Fibroblast of skin of back (primary cell): ENCODE results near the gene ZNF512B.
"Not testable (repeated sequence)": the region's sequence is repeated elsewhere in the genome, so short reads cannot be mapped to it uniquely, and the experiment has no call there.

ENCODE experiments used
- DNase-seq: peaks from one replicate; pipeline ENCODE4 v3.0.0-alpha.2; 2013

Gene ZNF512B

DNA sequence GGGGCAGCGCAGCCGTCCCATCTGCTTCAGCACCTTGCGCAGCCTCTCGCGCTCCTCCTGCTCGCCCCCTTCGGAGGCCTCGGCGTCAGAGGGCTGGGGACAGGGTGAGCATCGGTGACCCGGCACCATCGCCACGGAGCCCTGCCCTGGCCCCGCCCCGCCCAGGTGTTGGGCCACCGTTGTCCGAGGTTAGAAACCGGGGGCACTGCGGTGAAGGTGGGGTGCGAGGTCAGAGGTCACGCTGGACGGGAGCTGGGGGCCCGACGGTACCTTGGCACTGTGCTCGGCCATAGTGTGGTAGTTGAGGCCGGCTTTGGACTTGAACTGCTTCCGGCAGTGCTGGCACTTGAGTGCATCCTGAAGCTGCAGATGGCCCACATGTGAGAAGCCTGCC, 6.4 kb downstream of the ZNF512B start:
- DNase-seq, result no peak

DNA sequence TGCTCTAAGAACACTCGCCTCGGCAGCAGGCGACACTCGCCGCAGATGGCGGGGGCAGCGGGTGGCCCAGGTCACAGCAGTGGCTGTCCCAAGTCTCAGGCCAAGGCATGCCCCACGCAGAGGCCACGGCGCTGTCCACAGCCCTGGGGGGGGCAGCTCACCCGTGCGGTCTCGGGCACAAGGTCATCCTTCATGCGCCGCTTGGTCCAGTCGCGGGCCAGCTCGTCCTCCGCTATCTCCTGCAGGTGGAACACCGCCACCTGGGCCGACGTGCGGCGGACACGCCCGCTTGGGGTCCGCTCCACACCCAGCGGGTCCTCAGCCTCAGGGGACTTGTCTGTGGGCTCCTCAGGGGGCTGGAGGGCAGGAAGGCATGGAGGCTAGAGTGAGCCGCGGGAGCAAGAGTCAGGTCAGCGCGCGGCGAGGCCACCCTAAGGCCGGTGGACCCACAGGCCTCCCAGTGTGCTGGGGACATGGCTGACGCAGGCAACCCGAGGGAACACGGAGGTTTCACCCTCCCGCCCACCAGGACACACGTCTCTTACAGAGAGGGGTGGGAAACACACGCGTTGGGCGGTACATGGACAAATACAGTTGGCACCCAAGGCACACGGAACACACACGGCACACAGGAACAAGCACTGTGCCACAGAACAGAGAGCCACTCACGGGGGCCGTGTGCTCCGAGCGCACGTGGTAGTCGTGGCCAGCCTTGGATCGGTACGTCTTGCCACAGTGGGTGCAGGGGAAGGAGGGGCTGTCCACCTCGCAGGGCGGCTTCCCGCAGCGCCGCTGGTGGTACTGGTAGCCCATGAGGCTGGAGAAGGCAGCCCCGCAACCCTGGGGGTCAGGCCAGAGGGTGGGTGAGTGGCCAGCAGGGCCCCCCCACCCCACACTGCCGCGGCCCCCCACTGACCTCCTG, 7.0 kb downstream of the ZNF512B start:
- DNase-seq, result no peak

DNA sequence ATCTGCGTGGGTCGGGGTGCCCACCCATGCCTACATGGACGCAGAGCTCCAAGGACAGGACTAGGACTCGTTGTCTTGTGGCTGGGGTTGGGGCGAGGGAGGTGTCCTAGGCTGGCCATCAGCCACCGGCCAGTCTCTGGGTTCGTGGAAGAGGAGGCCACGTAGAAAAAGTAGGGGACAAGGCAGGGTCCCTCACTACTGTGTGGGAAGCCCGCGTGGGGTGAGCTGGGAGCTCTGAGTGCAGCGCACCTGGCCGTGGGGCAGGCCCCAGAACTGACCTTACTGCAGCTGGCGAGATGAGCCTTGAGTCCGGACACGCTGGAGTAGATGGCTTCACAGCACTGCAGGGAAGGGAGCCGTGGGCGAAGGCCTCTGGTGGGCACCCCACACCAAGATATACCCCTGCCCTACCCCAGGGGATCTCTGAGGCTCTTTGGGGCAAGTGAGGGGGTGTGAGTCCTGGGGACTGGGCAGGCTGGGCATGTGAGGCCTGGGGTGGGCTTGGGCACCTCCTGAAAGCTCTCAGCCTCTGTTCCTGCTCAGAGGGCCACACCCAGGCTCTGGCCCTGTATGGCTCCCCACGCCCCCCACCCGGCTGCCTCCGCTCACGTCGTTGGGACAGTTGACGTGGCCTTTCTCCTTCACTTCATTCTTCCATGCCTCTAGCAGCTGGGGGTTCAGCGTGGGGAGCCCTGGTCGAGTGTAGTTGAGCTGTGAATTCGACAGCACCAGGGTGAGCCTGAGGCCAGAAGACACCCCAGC, 7.9 kb downstream of the ZNF512B start:
- DNase-seq, result no peak

DNA sequence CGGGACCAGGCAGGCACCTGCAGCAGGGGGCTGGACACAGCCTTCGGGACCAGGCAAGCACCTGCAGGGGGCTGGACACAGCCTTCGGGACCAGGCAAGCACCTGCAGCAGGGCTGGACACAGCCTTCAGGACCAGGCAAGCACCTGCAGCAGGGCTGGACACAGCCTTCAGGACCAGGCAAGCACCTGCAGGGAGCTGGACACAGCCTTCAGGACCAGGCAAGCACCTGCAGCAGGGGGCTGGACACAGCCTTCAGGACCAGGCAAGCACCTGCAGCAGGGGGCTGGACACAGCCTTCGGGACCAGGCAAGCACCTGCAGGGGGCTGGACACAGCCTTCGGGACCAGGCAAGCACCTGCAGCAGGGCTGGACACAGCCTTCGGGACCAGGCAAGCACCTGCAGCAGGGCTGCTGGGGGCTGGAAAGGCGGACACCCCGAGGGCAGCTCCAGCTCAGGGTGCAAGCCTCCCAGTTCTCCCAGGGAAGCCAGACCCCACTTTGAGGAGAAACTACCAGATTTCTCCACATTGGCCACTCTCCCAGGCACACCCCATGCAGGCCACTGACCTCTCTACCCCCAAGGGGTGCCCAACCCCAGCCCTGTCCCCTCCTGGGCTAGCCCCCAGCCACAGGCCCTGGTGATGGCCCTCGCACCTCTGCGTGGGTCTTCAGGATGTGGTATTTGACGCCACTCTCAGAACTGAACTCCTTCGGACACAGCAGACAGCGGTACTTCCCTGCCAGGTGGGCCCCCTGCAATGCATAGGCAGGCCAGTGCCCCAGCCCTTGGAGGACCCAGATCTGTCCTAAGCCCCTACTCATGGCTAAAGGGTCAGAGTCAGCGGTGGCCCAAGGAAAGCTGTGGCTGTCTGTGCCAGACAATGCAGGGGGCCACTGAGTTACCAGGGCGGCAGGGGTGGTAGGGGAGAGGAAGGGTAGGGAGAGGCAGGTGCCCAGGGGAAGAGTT, 8.8 kb downstream of the ZNF512B start:
- not testable (repeated sequence) for DNase-seq

DNA sequence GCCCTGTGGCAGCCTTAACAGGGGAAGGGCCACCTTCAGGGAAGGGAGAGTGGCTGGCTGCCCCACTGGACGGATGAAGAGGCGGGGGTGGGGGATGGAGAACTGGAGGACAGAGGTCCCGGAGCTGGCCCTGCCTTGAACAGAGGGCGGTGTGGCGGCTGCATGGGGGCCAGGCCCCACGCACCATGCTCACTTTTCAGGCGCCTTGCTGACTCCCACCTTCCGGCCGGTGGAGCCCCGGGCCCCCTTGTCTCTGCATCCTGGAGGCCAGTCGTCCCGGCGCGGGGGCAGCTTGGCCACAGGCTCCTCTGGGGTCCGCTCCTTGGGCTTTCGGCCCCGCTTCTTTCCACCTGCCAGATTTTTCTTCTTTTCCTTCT, 10.0 kb downstream of the ZNF512B start:
- no peak for DNase-seq

DNA sequence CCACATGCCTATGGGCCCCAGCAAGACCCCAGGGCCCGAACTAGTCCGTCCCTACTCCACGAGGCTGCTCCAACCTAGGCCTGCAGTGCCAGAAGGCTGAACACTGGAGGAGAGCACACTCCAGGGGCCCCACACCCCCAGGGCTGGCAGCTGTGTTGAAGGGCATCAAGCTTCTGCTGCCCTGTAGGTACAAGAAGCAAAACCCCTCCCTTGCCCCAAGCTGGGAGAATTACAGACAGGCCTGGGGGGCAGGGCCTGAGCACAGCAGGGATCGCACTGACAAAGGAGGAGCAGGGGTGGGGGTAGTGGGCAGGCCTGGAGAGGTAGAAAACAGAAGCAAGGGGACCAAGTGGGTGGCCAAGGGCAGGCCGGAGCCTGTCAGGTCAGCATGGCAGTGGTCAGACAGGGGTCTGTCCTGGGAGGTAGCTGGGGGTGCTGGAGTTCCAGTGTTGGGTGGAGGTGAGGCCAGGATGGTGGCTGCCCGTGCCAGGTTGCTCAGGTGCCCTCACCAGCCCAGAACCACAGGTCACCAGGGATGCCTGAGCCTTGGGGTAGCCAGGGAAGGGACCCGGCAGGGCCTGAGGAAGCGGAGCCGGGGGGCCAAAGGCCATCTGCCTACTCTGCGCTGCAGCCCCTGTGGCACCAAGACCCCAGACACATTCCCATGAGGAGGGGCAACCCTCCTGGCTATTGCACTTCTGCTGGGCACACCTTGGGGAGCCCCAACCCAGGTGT, 10.6 kb downstream of the ZNF512B start:
- no peak for DNase-seq

DNA sequence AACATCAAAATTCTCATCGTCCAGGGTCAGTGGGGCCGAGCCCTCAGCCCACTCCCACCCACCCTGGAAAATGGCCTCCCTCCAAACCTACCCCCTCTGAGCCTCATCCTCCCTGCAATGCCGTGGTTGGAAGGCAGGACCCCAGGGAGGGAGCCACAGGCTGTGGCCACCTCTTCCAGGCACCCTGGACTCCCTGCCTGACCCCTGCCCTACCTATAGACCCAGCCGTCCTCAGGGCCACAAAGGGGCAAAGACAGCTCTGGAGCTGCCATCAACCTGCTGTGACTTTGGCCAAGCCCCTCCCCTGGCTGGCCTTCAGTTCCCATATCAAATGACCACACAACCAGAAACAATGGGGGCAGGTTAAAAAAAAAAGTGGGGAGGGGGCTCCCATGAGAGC, 11.3 kb downstream of the ZNF512B start:
- no peak for DNase-seq

DNA sequence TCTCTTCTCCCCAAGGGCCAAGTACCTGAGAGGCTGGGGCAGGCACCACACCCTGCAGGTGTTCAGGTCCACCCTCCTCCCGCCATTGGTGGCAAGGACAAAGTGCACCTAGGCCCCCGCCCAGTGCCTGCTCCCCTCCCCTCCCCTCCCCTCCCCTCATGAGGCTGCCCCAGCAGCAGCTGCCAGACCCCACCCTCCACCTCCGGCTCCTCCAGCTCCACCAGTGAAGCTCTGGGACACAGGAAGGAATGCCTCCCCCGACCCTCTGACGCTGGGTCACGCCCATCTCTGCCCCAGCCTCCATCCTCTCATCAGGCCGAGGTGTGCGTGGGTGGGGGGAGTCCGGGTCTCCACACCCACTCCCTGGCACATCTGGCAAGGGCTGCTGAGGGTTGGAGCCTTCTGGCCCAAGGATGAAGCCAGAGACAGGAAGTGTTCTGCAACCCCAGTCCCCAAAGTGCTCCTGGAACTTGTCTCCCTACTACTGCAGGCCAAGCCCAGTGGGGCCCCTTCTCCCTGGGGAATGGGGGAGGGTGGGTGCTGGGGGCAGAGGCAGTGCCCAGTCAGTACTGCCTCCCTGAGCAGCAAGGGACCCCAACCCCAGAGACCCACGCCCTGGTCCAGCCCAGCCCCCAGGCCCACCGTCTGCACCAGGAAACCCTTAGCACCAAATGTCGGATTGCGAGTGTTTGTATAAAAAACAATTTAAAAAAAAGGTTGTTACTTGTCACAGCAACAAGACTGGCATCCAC, 11.9 kb downstream of the ZNF512B start:
- no peak for DNase-seq

DNA sequence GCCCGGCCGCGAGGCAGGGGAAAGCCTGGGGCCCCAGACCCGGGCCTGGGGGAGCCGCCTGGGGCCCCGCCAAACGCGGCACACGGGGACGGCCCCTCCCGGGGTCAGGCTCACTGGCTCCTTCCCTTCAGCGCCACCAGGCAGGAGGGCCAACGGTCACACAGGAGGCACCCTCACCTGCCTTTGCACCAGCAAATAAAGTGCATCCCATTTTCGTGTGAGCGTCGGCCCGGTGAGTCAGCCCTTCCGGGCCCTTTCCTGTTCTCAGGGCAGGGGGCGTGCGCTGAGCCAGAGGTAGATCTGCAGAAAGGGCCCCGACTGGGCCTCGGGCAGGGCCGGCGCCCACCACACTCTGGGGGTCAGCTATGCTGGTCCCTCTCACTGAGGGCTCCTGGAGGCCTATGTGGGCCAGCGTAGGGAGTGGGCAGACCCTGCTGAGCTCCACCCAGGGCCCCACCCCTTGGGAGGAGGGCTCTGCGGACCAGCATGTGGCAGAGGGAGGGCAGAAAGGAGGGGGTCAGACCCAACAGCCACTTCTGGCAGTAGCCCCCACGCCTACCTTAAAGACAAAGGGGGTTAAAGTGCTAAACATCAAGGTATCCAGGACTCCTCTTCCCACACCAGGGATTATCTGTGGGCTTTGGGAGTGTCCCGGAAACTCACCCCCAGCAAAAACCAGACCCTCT, 12.6 kb downstream of the ZNF512B start:
- DNase-seq, result peak; percentile 63

DNA sequence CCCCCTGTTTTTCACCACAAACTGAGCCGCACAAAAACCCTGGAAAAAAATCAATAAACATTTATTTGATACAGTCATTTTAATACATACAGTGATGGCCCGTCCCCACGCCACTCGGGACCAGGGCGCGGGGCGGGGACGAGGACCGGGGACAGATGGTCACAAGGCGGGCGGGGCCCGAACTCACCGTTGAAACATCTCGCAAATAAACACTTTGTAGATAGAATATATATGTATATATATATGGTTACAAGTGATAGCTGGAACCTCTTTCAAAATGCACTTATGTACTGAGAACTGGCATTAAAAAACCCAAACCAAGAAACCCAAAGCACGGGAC, 13.1 kb downstream of the ZNF512B start:
- no peak for DNase-seq

DNA sequence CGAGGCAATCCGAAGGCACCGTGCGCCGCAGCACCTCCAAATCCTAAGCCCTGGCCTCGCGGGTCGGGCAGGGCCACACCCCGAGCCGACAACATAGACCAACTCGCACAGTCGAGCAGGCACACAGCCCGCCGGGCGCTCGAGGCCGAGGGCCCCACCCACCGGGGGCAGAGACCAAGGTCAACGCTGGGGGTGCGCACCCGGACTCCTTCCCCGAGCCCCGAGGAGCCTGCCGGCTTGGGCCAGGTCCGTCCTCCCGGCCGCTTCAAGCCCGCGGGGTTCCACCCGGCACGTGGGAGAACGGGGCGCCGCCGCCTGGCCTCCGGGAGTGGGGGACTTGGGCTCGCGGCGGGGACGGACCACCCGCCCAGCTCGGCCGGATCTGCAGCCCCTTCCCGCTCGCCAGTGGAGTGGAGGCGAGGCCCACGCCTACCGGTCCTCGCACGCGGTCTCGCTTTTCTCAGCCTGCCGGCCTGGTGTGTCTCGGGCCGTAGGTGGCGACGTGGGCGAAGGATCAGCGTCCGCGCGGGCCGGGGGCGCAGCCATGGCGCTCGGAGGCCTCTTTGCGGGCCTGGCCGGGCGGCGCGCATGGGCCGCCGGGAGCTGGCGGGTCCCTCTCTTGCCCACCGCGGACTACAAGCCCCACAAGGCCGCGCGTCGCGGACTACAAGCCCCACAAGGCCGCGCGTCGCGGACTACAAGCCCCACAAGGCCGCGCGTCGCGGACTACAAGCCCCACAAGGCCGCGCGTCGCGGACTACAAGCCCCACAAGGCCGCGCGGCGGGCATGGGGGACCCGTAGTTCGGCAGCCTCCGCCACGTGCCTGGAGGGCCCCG, 13.7 kb downstream of the ZNF512B start, which contains the start of gene UCKL1:
TSS of gene UCKL1 (minus strand) at position 590 of the 837 bp plus-strand sequence. CDS start at position 546, 44 bp downstream.
- DNase-seq, result peak; percentile 87

DNA sequence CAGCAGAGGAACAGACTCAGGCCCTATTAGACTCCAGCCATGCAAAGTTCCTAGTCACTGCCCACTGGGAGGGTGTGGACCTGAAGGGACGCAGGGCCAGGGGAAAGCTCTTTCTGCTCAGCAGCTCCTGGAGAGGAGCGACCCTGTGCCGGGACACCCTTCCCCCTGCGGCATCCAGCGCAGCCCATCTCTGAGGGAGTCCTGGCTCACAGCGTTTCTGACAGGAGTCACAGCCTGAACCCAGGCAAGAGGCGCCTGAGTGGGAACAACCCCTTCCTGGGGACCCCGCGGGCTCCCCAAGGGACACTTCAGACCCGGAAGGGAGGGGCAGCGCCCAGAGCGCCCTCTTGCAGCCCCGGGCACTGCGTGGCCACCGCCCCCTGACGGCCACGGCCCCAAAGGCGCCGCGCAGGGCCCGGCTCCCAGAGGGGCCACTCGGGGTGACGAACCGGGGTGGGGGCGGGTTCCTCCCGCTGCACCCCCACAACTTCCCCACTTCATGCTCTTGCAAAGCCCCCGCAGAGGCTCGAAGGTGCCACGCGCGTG, 14.4 kb downstream of the ZNF512B start:
- DNase-seq, result peak; percentile 39

DNA sequence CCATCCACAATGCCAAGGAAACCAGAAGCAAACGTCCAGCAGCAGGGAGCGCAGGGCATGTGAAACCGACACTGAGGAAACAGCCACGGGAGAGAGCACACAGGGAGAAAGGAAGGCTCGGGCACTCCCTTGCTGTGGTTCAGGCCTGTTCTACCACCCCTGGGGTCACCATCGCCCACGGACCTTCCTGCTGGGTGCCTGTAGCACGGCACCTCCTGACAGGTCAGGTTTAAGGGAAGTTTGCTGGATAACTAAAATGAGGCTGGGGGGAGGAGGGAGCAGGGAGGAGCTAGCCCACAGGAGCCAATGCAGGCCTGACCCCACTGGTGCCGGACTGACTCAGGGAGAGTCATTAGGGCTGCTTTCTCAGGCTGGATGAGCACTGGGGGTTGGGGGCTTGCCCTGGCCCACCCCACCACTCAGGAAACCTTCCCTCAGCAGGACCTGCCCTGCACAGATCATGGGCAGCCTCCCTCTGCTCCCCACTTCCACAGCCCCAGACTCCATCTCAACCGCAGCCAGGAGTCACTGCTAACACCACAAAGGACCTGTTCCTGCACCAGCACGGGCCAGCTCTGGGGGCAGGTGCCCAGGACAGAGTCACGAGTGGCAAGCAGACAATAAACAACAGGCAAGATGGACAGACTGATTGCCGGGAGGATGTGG, 15.8 kb downstream of the ZNF512B start:
- no peak for DNase-seq

DNA sequence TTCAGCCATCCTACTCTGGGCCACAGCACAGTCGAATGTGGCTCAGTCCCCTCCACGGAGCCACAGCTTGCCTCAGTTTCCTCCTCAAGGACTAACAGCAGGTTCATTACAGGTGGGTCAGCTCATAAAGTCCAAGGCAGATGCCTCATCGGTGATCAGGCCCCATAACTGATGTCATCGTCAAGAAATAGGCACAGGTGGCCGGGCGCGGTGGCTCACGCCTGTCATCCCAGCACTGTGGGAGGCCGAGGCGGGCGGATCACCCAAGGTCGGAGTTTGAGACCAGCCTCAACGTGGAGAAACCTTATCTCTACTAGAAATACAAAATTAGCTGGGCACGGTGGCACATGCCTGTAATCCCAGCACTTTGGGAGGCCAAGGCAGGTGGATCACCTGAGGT, 17.0 kb downstream of the ZNF512B start:
- no peak for DNase-seq

DNA sequence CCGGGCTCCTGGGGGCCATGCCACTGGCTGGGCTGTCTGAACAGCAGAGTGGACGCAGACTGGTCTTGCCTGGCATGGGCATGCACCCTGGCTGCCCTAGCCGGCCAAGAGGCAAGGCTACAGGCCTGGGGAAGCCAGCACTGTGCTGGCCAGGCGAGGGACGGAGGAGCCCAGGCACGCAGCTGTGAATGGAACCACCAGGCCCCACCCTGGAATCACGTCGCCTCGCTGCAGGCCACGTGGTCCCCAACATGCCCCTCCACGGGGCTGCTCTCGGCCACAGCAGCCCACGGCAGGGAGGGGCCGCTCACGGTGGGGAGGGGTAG, 17.6 kb downstream of the ZNF512B start:
- no peak for DNase-seq

DNA sequence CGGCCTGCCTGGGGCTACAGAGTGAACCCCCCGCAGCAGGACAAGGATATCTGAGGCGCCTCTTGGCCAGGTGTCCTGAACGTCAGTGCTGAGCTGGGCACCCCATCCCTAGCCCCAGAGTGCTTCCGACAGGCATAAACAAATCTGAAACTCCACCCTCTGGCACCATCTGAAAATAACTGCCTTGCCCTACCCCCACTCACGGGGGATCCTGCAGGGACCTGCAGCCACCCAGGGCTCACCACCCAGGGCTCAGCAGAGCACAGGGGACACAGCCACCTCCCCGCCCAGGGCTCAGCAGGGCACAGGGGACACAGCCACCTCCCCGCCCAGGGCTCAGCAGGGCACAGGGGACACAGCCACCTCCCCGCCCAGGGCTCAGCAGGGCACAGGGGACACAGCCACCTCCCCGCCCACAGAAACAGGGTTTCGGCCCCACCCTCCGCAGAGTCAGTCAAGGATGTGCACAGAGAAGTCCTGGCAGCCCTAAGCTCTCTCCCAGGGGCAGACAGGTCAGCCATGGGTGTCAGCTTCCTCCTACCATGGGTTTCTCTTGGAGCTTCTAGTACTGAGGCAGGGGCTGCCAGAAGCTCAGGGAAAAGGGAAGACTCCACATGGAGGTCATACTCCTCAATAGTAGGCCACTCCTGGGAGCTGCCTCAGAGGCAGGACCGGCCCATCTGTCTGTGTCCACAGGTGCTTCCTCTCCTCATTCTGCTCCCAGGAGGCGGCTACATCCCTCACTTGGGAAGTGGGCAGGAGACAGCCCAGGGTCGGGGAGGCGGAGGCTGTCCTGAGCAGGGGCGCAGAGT, 18.1 kb downstream of the ZNF512B start:
- DNase-seq, result no peak

DNA sequence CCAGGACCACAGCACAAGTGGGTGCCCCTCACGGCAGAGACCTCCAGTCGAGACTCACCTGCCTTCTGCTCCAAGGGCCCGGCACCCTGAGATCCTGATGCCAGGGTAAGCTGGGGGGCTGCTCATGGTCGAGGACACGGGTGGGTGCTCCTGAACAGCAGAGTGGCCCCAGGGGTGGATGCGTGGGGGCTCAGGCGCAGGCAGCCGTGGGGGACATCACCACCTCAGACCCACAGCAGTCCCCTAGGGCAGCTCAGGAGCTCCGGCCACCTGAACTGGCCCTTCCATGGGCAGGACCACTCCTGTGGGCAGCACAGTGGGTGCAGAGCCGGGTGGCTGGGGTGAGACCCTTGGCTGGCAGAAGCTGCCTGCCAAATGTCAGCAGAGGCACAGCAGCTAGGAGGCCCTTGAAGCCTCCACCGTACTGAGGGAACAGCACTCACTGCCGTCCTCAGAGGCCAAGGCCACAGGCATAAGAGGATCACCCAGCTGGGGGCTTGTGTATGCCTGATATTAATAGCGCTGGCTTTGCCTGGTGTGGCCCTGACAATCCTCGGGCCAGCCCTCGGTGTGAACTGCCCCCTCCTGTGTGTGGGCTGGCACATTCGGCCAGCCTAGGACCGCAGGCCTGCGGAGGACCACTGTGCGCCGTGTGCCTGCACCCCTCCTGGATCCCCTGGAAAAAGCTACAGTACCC, 18.9 kb downstream of the ZNF512B start:
- DNase-seq, result no peak
